SU-DHL-6 (cell line): ENCODE results near the gene PPDPF.
"Not testable (repeated sequence)": the region's sequence is repeated elsewhere in the genome, so short reads cannot be mapped to it uniquely, and the experiment has no call there.

ENCODE experiments used
- H2AFZ ChIP-seq: fragments of 200-600 bp; sonication (generic); 2 replicates; pipeline ENCODE4 v1.6.1; 2014; ENCODE audit warnings: low read depth, mild to moderate bottlenecking, moderate library complexity, mixed read lengths, antibody characterized with exemption, low read length; ENCODE audit not compliant: severe bottlenecking
- H3F3A ChIP-seq: fragments of 200-600 bp; shearing (Covaris generic); 2 replicates; pipeline ENCODE4 v1.6.0; 2016; ENCODE audit warnings: antibody characterized with exemption, mild to moderate bottlenecking; ENCODE audit not compliant: insufficient read depth
- H3K27ac ChIP-seq: fragments of 200-600 bp; sonication (generic); 2 replicates; pipeline ENCODE4 v1.5.1; 2016; ENCODE audit warnings: low read depth, mild to moderate bottlenecking, low read length, moderate library complexity, mixed read lengths
- H3K27me3 ChIP-seq: fragments of 200-600 bp; sonication (generic), shearing (Covaris generic); 2 replicates; pipeline ENCODE4 v1.6.0; 2014; ENCODE audit warnings: mild to moderate bottlenecking, low read length
- H3K36me3 ChIP-seq: fragments of 200-600 bp; sonication (generic); 2 replicates; pipeline ENCODE4 v1.6.1; 2014; ENCODE audit warnings: mild to moderate bottlenecking, low read length, mixed read lengths
- H3K4me2 ChIP-seq: fragments of 300-600, 200-600 bp; shearing (Covaris generic), sonication (generic); 2 replicates; pipeline ENCODE4 v1.6.0; 2014; ENCODE audit warnings: low read length, low read depth, mild to moderate bottlenecking; ENCODE audit not compliant: poor library complexity, severe bottlenecking
- H3K4me3 ChIP-seq: fragments of 200-600 bp; sonication (generic); 2 replicates; pipeline ENCODE4 v1.5.1; 2014; ENCODE audit warnings: antibody characterized with exemption, low read length, mild to moderate bottlenecking, mixed read lengths; ENCODE audit not compliant: insufficient read depth, poor library complexity, severe bottlenecking
- H3K79me2 ChIP-seq: fragments of 200-600 bp; sonication (generic); 2 replicates; pipeline ENCODE4 v1.6.1; 2014; ENCODE audit warnings: mild to moderate bottlenecking, low read length, moderate library complexity; ENCODE audit not compliant: insufficient read depth
- H3K9ac ChIP-seq: fragments of 200-600 bp; sonication (generic); 2 replicates; pipeline ENCODE4 v1.7.0; 2014; ENCODE audit warnings: mild to moderate bottlenecking, low read length
- H3K9me2 ChIP-seq: fragments of 200-600 bp; sonication (generic); replicated peaks from 2 replicates; pipeline ENCODE4 v1.6.1; 2014; ENCODE audit warnings: low read length; ENCODE audit not compliant: insufficient read depth
- H3K9me3 ChIP-seq: fragments of 200-600 bp; sonication (generic); 2 replicates; pipeline ENCODE4 v1.6.1; 2014; ENCODE audit warnings: low read length, mixed read lengths; ENCODE audit not compliant: insufficient read depth
- H4K20me1 ChIP-seq: fragments of 200-600 bp; sonication (generic); 2 replicates; pipeline ENCODE4 v1.6.1; 2014; ENCODE audit warnings: low read depth, mild to moderate bottlenecking, antibody characterized with exemption, low read length, moderate library complexity, mixed read lengths
- EZH2phosphoT487 ChIP-seq: fragments of 200-600 bp; sonication (generic), shearing (Covaris generic); conservative IDR thresholded peaks from 2 replicates; pipeline ENCODE4 v1.6.1; 2018; ENCODE audit warnings: mild to moderate bottlenecking, antibody characterized with exemption, low read length, moderate library complexity, mixed read lengths
- TF ChIP-seq, protein P1 (sequence below): fragments of 200-600 bp; sonication (generic); IDR thresholded peaks from one replicate; pipeline ENCODE4 v1.5.1; 2017; ENCODE audit warnings: antibody characterized with exemption, mild to moderate bottlenecking, low read length, moderate library complexity; ENCODE audit not compliant: insufficient read depth, poor library complexity, severe bottlenecking

PPDPF gene

DNA sequence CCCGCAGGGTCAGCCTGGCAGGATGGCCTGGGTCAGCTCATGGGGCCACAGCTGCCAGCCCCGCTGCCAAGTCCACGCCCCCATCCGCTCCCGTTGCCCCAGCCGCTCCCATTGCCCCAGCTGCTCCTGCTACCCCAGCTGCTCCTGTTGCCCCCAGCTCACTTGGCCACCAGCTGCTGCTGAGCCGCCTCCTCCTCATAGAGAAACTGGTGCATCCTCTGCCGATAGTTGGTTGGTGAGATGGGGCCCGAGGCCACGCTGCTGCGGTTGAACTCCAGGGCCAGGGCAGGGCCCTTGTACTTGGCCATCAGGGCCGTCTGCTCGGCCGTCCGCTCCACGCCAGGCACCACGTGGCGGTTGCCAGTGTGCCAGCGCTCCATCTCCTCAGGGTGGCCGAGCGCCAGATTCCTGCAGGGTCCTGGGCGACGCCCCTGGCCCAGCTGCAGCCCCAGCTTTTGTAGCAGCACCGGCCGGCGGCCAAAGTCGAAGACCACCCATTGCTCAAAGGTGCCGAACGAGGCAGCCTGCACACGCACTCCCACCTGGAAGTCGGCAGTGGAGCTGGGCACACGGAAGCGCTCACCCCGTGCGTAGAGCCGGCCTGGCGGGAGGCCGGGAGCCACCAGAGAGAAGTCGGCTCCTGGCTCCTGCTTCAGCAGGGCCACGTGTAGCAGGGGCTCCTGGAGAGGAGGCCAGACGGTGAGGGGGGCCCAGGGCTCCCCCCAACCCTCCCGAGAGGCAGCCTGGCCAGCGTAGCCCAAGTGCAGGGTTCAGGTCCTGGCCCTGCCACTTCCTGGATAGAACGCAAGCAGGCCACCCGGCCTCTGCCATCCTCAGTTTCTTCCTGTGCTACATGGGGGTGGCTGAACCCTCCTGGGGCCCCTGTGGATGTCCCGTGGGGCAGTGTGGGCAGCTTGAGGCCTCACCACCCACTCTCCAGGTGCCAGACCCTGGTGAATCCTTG, 48.7 kb downstream of the PPDPF start:
- Histone ChIP-seq H3K4me3 (no peak overlapping the region), H3K27ac (no peak overlapping the region), H3F3A (no peaks in the 10 kb centered on the region), H3K9me2 (no peaks in the 10 kb centered on the region), H3K36me3 (no peaks in the 10 kb centered on the region), H3K79me2 (no peaks in the 10 kb centered on the region), H3K9ac (no peak overlapping the region), H3K27me3 (no peaks in the 10 kb centered on the region), H3K4me2 (no peak overlapping the region), H3K9me3 (no peaks in the 10 kb centered on the region), H2AFZ (no peak overlapping the region), H4K20me1 (no peaks in the 10 kb centered on the region)
- TF ChIP-seq EZH2phosphoT487: no peak
- TF ChIP-seq, protein P1, sequence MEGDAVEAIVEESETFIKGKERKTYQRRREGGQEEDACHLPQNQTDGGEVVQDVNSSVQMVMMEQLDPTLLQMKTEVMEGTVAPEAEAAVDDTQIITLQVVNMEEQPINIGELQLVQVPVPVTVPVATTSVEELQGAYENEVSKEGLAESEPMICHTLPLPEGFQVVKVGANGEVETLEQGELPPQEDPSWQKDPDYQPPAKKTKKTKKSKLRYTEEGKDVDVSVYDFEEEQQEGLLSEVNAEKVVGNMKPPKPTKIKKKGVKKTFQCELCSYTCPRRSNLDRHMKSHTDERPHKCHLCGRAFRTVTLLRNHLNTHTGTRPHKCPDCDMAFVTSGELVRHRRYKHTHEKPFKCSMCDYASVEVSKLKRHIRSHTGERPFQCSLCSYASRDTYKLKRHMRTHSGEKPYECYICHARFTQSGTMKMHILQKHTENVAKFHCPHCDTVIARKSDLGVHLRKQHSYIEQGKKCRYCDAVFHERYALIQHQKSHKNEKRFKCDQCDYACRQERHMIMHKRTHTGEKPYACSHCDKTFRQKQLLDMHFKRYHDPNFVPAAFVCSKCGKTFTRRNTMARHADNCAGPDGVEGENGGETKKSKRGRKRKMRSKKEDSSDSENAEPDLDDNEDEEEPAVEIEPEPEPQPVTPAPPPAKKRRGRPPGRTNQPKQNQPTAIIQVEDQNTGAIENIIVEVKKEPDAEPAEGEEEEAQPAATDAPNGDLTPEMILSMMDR: no peak

DNA sequence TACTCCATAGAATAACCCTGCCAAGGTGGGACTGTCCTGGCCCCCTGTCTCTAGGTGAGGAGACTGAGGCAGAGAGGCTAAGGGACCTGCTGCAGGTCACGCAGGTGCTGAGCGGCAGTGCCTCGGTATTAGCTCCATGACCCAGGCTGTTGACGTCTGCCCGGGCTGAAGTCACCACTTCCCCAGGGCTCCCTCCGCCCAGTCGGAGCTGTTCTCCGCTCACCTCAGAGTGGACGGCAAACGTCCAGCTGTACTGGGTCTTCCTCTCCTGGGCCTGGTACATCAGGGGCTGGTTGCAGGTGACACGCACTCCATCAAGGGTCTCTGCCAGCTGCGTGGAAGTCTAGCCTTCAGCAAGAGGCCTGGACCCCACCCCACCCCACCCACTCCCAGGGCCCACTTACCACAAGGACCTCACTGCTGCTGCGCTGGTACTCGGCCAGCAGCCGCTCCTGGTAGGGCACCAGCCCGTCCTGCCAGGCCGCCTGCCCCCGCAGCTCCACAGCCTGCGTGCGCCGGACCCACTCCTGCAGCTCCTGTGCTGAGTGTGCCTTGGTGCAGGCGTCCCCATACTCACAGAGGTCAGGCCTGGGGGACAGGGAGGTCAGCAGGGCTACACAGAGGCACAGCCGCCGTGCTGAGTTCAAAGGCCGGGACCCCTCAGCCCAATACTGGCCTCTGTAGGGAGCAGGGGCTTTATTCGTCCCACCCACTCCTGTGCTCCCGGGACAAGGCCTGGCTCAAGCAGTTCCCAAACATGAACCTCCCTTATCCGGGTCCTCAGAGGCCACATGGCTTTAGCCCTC, 49.9 kb downstream of the PPDPF start:
- H2AFZ ChIP-seq: no peak overlapping the region
- H3K27ac ChIP-seq: no peak overlapping the region
- no peaks in the 10 kb centered on the region for H3K9me3 ChIP-seq
- no peaks in the 10 kb centered on the region for H3F3A ChIP-seq
- no peak overlapping the region for H3K9ac ChIP-seq
- TF ChIP-seq, protein P1: no peak
- no peak for TF ChIP-seq EZH2phosphoT487
- no peaks in the 10 kb centered on the region for H4K20me1 ChIP-seq
- no peak overlapping the region for H3K4me3 ChIP-seq
- H3K79me2 ChIP-seq: no peaks in the 10 kb centered on the region
- no peaks in the 10 kb centered on the region for H3K36me3 ChIP-seq
- H3K27me3 ChIP-seq: no peaks in the 10 kb centered on the region
- H3K9me2 ChIP-seq: no peaks in the 10 kb centered on the region
- H3K4me2 ChIP-seq: no peak overlapping the region

DNA sequence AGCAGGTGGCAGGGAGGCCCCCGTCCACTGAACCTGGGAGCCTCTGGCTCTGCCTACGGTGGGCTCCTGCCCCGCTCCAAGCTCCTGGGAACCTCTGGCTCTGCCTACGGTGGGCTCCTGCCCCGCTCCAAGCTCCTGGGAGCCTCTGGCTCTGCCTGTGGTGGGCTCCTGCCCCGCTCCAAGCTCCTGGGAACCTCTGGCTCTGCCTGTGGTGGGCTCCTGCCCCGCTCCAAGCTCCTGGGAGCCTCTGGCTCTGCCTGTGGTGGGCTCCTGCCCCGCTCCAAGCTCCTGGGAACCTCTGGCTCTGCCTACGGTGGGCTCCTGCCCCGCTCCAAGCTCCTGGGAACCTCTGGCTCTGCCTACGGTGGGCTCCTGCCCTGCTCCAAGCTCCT, 50.5 kb downstream of the PPDPF start:
- H3K9ac ChIP-seq, H3K9me3 ChIP-seq, H2AFZ ChIP-seq, H3K9me2 ChIP-seq, H3K4me3 ChIP-seq, H3K27ac ChIP-seq, H3K79me2 ChIP-seq, H4K20me1 ChIP-seq, H3F3A ChIP-seq, H3K4me2 ChIP-seq, H3K27me3 ChIP-seq, H3K36me3 ChIP-seq: not testable (repeated sequence)
